GM12872 (cell line): Measurements from ENCODE around the gene RCAN2.

Experiments used
- CTCF ChIP-seq: IDR thresholded peaks from 3 replicates; pipeline ENCODE4 v1.5.1; 2011; ENCODE audit warnings: low read depth, mild to moderate bottlenecking, low read length, moderate library complexity; ENCODE audit not compliant: insufficient read depth

Gene RCAN2

GRCh38 chr6:46393161-46393939, 97.9 kb downstream of the RCAN2 start:
- TF ChIP-seq CTCF: no peak

- no peak for TF ChIP-seq CTCF
Measured at GRCh38 chr6:46392294-46392693, 99.0 kb downstream of the RCAN2 start.

GRCh38 chr6:46390153-46390876, 100.9 kb downstream of the RCAN2 start:
- TF ChIP-seq CTCF: no peak

- no peak for TF ChIP-seq CTCF
Measured at GRCh38 chr6:46381579-46381978, 109.7 kb downstream of the RCAN2 start.

- TF ChIP-seq CTCF: no peak
Measured at GRCh38 chr6:46381057-46381456, 110.2 kb downstream of the RCAN2 start.

- no peak for TF ChIP-seq CTCF
Measured at GRCh38 chr6:46380152-46380807, 111.0 kb downstream of the RCAN2 start.

GRCh38 chr6:46378882-46379416, 112.3 kb downstream of the RCAN2 start:
- TF ChIP-seq CTCF: no peak
